ENCODE measurements around the gene KCNMB1.

Gene KCNMB1

DNA sequence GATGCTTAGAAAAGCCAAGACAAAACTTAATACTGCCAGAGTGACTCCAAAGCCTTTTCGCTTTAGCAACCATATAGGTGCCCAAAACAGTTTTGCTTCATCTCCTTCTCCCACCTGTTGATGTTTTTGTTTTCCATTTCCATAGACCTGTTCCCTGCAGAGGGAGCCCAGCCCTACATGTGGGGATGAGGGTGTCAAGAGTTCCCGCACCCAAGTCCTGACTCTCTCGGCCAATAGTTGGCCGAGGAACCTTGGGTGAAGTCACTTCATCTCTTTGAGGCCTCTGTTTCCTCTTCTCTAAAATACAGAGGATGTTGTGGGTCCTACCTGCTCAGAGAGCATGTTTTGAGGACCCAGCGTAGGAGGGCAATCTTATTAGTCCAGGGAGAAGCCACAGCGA is 53.1 kb downstream of the KCNMB1 start:
- Histone ChIP-seq H3K9me3 (ENCODE audit: control insufficient read depth in 1 of 2, low read length in 2 of 2) (no peaks in the 10 kb centered on the region), H3K27ac (ENCODE audit: low read depth, low read length) (no peak overlapping the region), H3K4me3 (ENCODE audit: low read depth in 1 of 2, low read length in 2 of 2) (no peak overlapping the region), H3K4me1 (ENCODE audit: control insufficient read depth in 1 of 2, insufficient read depth in 2 of 2, low read length in 2 of 2) (peaks cover 23 to 25% of the 10 kb centered on the region in 2 donors), H3K27me3 (ENCODE audit: control insufficient read depth in 1 of 2, insufficient read depth in 2 of 2, low read length in 2 of 2) (no peaks in the 10 kb centered on the region), H3K36me3 (ENCODE audit: control insufficient read depth in 1 of 2, insufficient read depth in 2 of 2, low read length in 2 of 2) (no peaks in the 10 kb centered on the region), H3K9ac (ENCODE audit: low read depth in 1 of 2, low read length in 2 of 2) (no peak overlapping the region)

DNA sequence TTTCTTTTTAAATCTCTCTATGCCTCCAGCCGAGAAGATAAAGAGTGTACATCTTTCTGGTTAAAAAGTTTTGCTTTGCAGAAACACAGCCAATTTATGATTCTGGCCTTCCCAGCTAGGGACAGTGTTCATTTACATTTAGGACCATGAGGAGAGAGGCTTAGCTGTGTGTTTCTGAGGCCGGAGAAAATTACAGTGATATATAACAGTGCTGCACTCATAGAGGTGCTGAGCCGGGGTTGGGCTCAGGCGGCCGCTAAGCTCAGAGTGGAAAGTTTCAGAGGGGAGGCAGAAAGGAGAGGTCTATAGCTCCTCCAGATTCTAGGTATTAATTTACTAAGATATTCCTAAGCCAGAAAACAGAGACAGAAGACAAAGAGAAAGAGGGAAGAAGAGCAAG is 54.5 kb downstream of the KCNMB1 start:
- Histone ChIP-seq H3K36me3 (ENCODE audit: control insufficient read depth in 1 of 2, insufficient read depth in 2 of 2, low read length in 2 of 2) (no peaks in the 10 kb centered on the region), H3K27ac (ENCODE audit: low read depth, low read length) (no peak overlapping the region), H3K27me3 (ENCODE audit: control insufficient read depth in 1 of 2, insufficient read depth in 2 of 2, low read length in 2 of 2) (no peaks in the 10 kb centered on the region), H3K9me3 (ENCODE audit: control insufficient read depth in 1 of 2, low read length in 2 of 2) (no peaks in the 10 kb centered on the region), H3K4me1 (ENCODE audit: control insufficient read depth in 1 of 2, insufficient read depth in 2 of 2, low read length in 2 of 2) (peaks cover 25 to 37% of the 10 kb centered on the region in 2 donors), H3K4me3 (ENCODE audit: low read depth in 1 of 2, low read length in 2 of 2) (no peak overlapping the region), H3K9ac (ENCODE audit: low read depth in 1 of 2, low read length in 2 of 2) (no peak overlapping the region)

GRCh38 chr5:170333161-170333910 is 55.8 kb downstream of the KCNMB1 start:
- Histone ChIP-seq H3K9ac (ENCODE audit: low read depth in 1 of 2, low read length in 2 of 2) (no peak overlapping the region), H3K9me3 (ENCODE audit: control insufficient read depth in 1 of 2, low read length in 2 of 2) (no peaks in the 10 kb centered on the region), H3K27me3 (ENCODE audit: control insufficient read depth in 1 of 2, insufficient read depth in 2 of 2, low read length in 2 of 2) (no peaks in the 10 kb centered on the region), H3K4me1 (ENCODE audit: control insufficient read depth in 1 of 2, insufficient read depth in 2 of 2, low read length in 2 of 2) (peaks cover 25 to 41% of the 10 kb centered on the region in 2 donors), H3K27ac (ENCODE audit: low read depth, low read length) (no peak overlapping the region), H3K4me3 (ENCODE audit: low read depth in 1 of 2, low read length in 2 of 2) (no peak overlapping the region), H3K36me3 (ENCODE audit: control insufficient read depth in 1 of 2, insufficient read depth in 2 of 2, low read length in 2 of 2) (no peaks in the 10 kb centered on the region)

DNA sequence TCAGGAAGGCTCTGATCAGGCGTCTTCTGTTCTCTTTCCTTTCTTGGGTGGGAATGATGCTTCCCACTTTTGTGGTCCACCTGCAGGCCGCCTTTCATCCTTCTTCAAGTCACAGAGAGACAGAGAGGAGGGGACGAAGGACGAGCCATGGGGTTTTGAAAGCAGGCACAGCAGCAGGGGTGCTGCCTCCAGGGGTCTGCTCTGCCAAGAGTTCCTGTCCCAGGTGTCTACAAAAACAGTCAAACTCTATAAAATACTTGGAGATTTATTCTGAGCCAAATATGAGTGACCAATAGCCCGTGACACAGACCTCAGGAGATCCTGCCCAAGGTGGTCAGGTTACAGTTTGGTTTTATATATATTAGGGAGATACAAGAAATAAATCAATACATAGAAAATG is 57.1 kb downstream of the KCNMB1 start:
- no peak overlapping the region for H3K9ac ChIP-seq (ENCODE audit: low read depth in 1 of 2, low read length in 2 of 2)
- peaks cover 29 to 41% of the 10 kb centered on the region in 2 donors for H3K4me1 ChIP-seq (ENCODE audit: control insufficient read depth in 1 of 2, insufficient read depth in 2 of 2, low read length in 2 of 2)
- no peaks in the 10 kb centered on the region for H3K9me3 ChIP-seq (ENCODE audit: control insufficient read depth in 1 of 2, low read length in 2 of 2)
- no peaks in the 10 kb centered on the region for H3K36me3 ChIP-seq (ENCODE audit: control insufficient read depth in 1 of 2, insufficient read depth in 2 of 2, low read length in 2 of 2)
- H3K27me3 ChIP-seq (ENCODE audit: control insufficient read depth in 1 of 2, insufficient read depth in 2 of 2, low read length in 2 of 2): no peaks in the 10 kb centered on the region
- H3K27ac ChIP-seq (ENCODE audit: low read depth, low read length): no peak overlapping the region
- H3K4me3 ChIP-seq (ENCODE audit: low read depth in 1 of 2, low read length in 2 of 2): no peak overlapping the region

DNA sequence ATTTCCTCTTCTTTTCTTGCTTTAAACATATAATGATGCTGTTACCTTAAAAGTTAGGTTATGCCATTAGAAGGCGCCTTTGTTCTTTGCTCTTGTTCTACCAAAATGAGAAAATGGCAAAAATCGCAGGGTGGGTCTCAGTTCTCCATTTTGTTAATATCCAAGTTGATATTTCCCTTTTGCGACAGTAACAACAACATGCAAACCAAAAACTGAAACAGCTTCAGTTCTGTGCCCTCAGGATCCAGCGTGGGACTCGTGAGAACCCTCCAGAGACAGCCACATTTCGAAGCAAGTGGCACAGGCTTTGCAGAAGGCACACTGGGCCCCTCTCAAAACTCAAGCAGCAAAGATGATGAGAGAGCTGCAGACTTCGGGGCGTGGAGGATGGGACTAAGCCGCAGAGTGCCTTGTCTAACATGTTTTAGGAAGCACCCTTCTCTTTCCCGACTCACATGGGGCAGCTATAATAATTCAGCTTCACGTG is 58.6 kb downstream of the KCNMB1 start:
- Histone ChIP-seq H3K9me3 (ENCODE audit: control insufficient read depth in 1 of 2, low read length in 2 of 2) (no peaks in the 10 kb centered on the region), H3K4me3 (ENCODE audit: low read depth in 1 of 2, low read length in 2 of 2) (peak overlapping the region; percentile 11 to 38), H3K27ac (ENCODE audit: low read depth, low read length) (peak overlapping the region; percentile 21), H3K4me1 (ENCODE audit: control insufficient read depth in 1 of 2, insufficient read depth in 2 of 2, low read length in 2 of 2) (peaks cover 29 to 33% of the 10 kb centered on the region in 2 donors), H3K36me3 (ENCODE audit: control insufficient read depth in 1 of 2, insufficient read depth in 2 of 2, low read length in 2 of 2) (no peaks in the 10 kb centered on the region), H3K27me3 (ENCODE audit: control insufficient read depth in 1 of 2, insufficient read depth in 2 of 2, low read length in 2 of 2) (no peaks in the 10 kb centered on the region), H3K9ac (ENCODE audit: low read depth in 1 of 2, low read length in 2 of 2) (no peak overlapping the region)

- no peak overlapping the region for H3K27ac ChIP-seq (ENCODE audit: low read depth, low read length)
These were observed 59.6 kb downstream of the KCNMB1 start for GRCh38 chr5:170329524-170329923.

GRCh38 chr5:170327829-170328228 is 61.3 kb downstream of the KCNMB1 start:
- Histone ChIP-seq H3K9ac (ENCODE audit: low read depth in 1 of 2, low read length in 2 of 2) (no peak overlapping the region), H3K4me3 (ENCODE audit: low read depth in 1 of 2, low read length in 2 of 2) (no peak overlapping the region), H3K9me3 (ENCODE audit: control insufficient read depth in 1 of 2, low read length in 2 of 2) (no peaks in the 10 kb centered on the region), H3K36me3 (ENCODE audit: control insufficient read depth in 1 of 2, insufficient read depth in 2 of 2, low read length in 2 of 2) (no peaks in the 10 kb centered on the region), H3K4me1 (ENCODE audit: control insufficient read depth in 1 of 2, insufficient read depth in 2 of 2, low read length in 2 of 2) (peaks cover 16 to 25% of the 10 kb centered on the region in 2 donors), H3K27me3 (ENCODE audit: control insufficient read depth in 1 of 2, insufficient read depth in 2 of 2, low read length in 2 of 2) (no peaks in the 10 kb centered on the region), H3K27ac (ENCODE audit: low read depth, low read length) (no peak overlapping the region)

More at GRCh38 chr5:170329524-170329923, 59.6 kb downstream of the KCNMB1 start:
- Histone ChIP-seq H3K36me3 (ENCODE audit: control insufficient read depth in 1 of 2, insufficient read depth in 2 of 2, low read length in 2 of 2) (no peaks in the 10 kb centered on the region), H3K4me1 (ENCODE audit: control insufficient read depth in 1 of 2, insufficient read depth in 2 of 2, low read length in 2 of 2) (peaks cover 29 to 32% of the 10 kb centered on the region in 2 donors), H3K9ac (ENCODE audit: low read depth in 1 of 2, low read length in 2 of 2) (no peak overlapping the region), H3K4me3 (ENCODE audit: low read depth in 1 of 2, low read length in 2 of 2) (no peak overlapping the region), H3K27me3 (ENCODE audit: control insufficient read depth in 1 of 2, insufficient read depth in 2 of 2, low read length in 2 of 2) (no peaks in the 10 kb centered on the region), H3K9me3 (ENCODE audit: control insufficient read depth in 1 of 2, low read length in 2 of 2) (no peaks in the 10 kb centered on the region)

DNA sequence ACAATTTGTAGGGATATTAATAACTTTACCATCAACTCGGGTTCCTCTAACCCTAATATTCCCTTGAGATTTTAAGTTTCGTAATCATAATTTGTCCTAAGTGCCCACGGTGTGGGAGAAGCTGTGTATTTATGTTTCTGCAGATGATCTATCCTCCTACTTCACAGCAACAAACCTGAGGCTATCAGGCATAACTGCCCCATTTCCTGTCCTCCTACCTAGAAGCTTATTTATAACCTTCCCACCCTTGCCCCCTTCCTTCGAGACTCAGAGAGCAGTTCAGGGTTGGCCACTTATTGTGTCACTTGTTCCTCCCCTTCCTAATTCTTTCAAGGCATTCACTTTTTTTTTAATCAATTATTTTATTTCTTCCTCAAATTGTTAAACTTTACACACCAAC is 62.0 kb downstream of the KCNMB1 start:
- Histone ChIP-seq H3K4me1 (ENCODE audit: control insufficient read depth in 1 of 2, insufficient read depth in 2 of 2, low read length in 2 of 2) (peaks cover 13 to 25% of the 10 kb centered on the region in 2 donors), H3K9ac (ENCODE audit: low read depth in 1 of 2, low read length in 2 of 2) (no peak overlapping the region), H3K27me3 (ENCODE audit: control insufficient read depth in 1 of 2, insufficient read depth in 2 of 2, low read length in 2 of 2) (no peaks in the 10 kb centered on the region), H3K9me3 (ENCODE audit: control insufficient read depth in 1 of 2, low read length in 2 of 2) (no peaks in the 10 kb centered on the region), H3K27ac (ENCODE audit: low read depth, low read length) (no peak overlapping the region), H3K4me3 (ENCODE audit: low read depth in 1 of 2, low read length in 2 of 2) (no peak overlapping the region), H3K36me3 (ENCODE audit: control insufficient read depth in 1 of 2, insufficient read depth in 2 of 2, low read length in 2 of 2) (no peaks in the 10 kb centered on the region)

Measured in duodenal mucosa (tissue), 2 donors.